ACC112 (cell line): ENCODE data around the gene MVK.

Experiments used
- H2AFZ ChIP-seq: fragments of 200-600 bp; sonication (generic); one replicate; pipeline ENCODE4 v1.6.0; 2017; ENCODE audit warnings: antibody characterized with exemption, low read length; ENCODE audit not compliant: unreplicated experiment
- H3K27ac ChIP-seq: fragments of 200-600 bp; sonication (generic); 2 replicates; pipeline ENCODE4 v1.5.1; 2014; ENCODE audit warnings: low read depth, mild to moderate bottlenecking, antibody characterized with exemption, low read length, moderate library complexity
- H3K27me3 ChIP-seq: fragments of 200-600 bp; sonication (generic); 2 replicates; pipeline ENCODE4 v1.6.1; 2014; ENCODE audit warnings: mild to moderate bottlenecking, antibody characterized with exemption, low read length, moderate library complexity, mixed read lengths; ENCODE audit not compliant: insufficient read depth
- H3K36me3 ChIP-seq: fragments of 200-600 bp; sonication (generic); 2 replicates; pipeline ENCODE4 v1.6.1; 2016; ENCODE audit warnings: mild to moderate bottlenecking, antibody characterized with exemption, low read length, moderate library complexity, mixed read lengths; ENCODE audit not compliant: insufficient read depth
- H3K4me1 ChIP-seq: fragments of 200-600 bp; sonication (generic); one replicate; pipeline ENCODE4 v1.6.1; 2016; ENCODE audit warnings: low read length, mixed read lengths; ENCODE audit not compliant: insufficient read depth, unreplicated experiment, control insufficient read depth
- H3K4me3 ChIP-seq: fragments of 200-600 bp; sonication (generic); 2 replicates; pipeline ENCODE4 v1.5.1; 2014; ENCODE audit warnings: mild to moderate bottlenecking, low read depth, low read length
- H3K79me2 ChIP-seq: fragments of 200-600 bp; sonication (generic); one replicate; pipeline ENCODE4 v1.6.0; 2016; ENCODE audit warnings: low read length; ENCODE audit not compliant: control insufficient read depth, unreplicated experiment, insufficient read depth

The MVK gene

GRCh38 chr12:109578330-109578927 lies 4.8 kb downstream of the MVK start:
- H3K4me3 ChIP-seq, result no peak overlapping the region
- H2AFZ ChIP-seq, result no peak overlapping the region
- peaks cover 7% of the 10 kb centered on the region; the same call in 1 of the 2 replicates for H3K36me3 ChIP-seq

DNA sequence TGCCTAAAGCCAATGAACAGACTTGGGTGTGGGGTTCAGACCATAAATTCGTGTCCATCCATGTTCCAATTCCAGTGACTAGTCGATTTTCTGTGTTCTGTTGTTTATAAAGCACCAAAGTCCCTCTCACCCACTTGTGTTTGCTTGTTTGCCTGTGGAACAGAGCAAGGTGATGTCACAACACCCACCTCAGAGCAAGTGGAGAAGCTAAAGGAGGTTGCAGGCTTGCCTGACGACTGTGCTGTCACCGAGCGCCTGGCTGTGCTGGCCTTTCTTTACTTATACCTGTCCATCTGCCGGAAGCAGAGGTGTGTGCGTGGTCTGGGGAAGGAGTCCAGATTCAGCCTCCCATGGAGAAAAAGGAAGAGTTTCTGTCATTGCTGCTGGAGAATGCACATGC lies 6.0 kb downstream of the MVK start:
- Histone ChIP-seq H3K36me3 (peaks cover 7% of the 10 kb centered on the region; the same call in 1 of the 2 replicates), H3K27me3 (no peaks in the 10 kb centered on the region), H3K79me2 (peaks cover under 1% of the 10 kb centered on the region), H3K4me3 (no peak overlapping the region), H2AFZ (no peak overlapping the region), H3K27ac (no peak overlapping the region), H3K4me1 (peaks cover 2% of the 10 kb centered on the region)

More at GRCh38 chr12:109578330-109578927, 4.8 kb downstream of the MVK start:
- Histone ChIP-seq H3K4me1 (peaks cover 6% of the 10 kb centered on the region), H3K27ac (no peak overlapping the region), H3K79me2 (peaks cover 4% of the 10 kb centered on the region), H3K27me3 (no peaks in the 10 kb centered on the region)

DNA sequence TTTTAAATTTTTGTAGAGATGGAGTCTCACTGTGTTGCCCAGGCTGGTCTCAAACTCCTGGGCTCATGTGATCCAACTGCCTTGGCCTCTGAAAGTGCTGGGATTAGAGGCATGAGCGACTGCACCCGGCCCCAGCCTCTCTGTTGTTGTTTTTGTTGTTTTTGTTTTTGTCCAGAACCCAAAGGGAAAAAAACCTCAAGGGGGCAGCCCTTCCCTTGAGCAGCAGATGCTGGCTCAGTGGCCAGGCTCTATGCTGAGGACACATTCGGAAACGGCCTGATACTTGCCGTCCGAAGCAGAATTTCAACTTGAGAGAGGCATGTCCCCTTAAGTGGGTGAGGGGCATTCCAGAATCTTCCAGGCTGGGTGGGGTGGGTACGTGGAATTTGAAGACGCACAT lies 6.7 kb downstream of the MVK start:
- H3K36me3 ChIP-seq, result peaks cover 7% of the 10 kb centered on the region; the same call in 1 of the 2 replicates
- H3K79me2 ChIP-seq, result no peaks in the 10 kb centered on the region
- no peaks in the 10 kb centered on the region for H3K4me1 ChIP-seq
- H3K27ac ChIP-seq, result no peak overlapping the region
- no peaks in the 10 kb centered on the region for H3K27me3 ChIP-seq
- H2AFZ ChIP-seq, result no peak overlapping the region
- H3K4me3 ChIP-seq, result no peak overlapping the region

DNA sequence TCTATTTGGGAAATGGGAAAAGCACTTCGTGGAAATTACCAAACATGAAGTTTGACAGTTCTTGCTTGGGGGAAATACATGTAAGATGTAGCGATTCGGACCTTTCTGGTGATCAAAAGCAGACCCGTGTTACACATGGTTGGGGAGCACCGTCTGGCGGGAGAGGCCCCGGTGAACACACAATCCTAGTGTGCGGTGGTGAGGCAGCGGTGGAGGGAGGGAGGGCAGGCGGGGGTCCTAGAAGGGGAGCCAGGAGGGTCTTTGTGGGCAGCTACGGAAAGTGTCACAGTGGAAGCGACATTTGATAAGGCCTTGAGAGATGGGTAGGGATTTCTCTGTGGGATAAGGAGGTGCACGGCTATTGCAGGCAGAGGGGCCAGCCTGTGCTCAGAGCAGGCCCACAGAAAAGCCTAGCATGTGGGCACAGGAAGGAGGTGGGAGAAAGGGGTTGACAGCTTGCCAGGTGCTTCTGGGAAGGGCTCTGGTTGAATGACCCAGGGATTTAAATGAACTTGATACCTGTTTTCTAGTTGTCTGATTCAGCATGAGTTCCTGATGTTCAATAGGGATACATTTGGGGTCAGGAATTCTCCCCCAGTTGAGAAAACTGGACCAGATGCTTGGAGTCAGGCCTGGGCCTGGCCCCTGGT lies 7.2 kb downstream of the MVK start:
- no peak overlapping the region for H2AFZ ChIP-seq
- no peaks in the 10 kb centered on the region for H3K27me3 ChIP-seq
- H3K4me1 ChIP-seq, result no peaks in the 10 kb centered on the region
- H3K36me3 ChIP-seq, result peaks cover 7% of the 10 kb centered on the region; the same call in 1 of the 2 replicates
- H3K27ac ChIP-seq, result no peak overlapping the region
- H3K4me3 ChIP-seq, result no peak overlapping the region
- H3K79me2 ChIP-seq, result no peaks in the 10 kb centered on the region

DNA sequence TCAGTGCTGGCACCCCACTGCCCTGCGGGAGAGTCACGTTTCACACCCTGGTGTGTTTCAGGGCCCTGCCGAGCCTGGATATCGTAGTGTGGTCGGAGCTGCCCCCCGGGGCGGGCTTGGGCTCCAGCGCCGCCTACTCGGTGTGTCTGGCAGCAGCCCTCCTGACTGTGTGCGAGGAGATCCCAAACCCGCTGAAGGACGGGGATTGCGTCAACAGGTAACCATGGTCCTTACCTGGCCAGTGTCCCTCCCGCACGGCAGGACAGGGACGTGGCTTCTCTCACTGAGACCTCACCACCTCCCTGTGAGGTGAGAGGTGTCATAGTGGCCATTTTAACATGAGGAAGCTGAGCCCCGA lies 7.7 kb downstream of the MVK start:
- Histone ChIP-seq H3K36me3 (peaks cover 7% of the 10 kb centered on the region; the same call in 1 of the 2 replicates), H3K4me1 (peaks cover 5% of the 10 kb centered on the region), H2AFZ (no peak overlapping the region), H3K27me3 (no peaks in the 10 kb centered on the region), H3K79me2 (no peaks in the 10 kb centered on the region), H3K27ac (no peak overlapping the region), H3K4me3 (no peak overlapping the region)

DNA sequence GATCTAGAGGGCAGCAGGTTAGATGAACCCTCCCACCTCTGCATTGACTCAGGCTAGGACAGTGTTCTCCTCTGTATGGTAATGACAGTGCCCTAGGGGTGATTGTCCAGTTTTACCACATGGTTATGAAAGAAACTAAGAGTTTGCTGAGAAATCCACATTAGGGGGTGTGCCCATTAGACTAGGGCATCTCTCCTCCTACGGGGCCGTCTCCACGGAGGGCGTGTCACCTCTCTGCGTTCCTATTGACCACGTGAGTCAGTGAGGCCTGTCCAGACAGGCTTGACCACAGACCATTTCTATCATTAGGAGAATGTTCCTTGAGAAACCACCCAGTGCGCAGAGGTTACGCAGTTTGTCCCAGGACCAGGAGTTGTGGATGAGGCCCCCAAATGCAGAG lies 8.3 kb downstream of the MVK start:
- Histone ChIP-seq H3K27me3 (no peaks in the 10 kb centered on the region), H3K79me2 (no peaks in the 10 kb centered on the region), H3K36me3 (peaks cover 7% of the 10 kb centered on the region; the same call in 1 of the 2 replicates)

DNA sequence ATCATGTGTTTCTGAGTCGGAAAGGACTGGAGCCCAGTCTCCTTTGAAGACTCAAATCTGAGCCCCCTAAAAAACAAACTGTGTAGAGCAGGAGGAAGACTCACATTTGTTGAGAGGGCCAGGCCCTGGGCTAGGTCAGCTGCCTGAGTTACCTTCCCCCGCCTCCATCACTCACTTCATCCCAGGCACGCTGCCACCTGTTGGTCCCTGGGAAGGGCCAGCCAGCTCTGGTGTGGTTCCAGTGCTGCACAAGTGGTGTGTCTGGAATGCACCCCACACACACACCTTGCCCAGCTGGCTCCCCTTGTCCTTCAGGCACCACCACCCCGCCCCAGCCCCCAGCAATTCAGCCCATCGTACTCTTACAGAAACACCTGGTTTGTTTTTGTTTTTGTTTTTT lies 9.0 kb downstream of the MVK start:
- no peak overlapping the region for H2AFZ ChIP-seq
- no peak overlapping the region for H3K27ac ChIP-seq
- no peaks in the 10 kb centered on the region for H3K79me2 ChIP-seq
- H3K4me3 ChIP-seq, result no peak overlapping the region
- peaks cover 10% of the 10 kb centered on the region for H3K4me1 ChIP-seq
- H3K36me3 ChIP-seq, result peaks cover 7% of the 10 kb centered on the region; the same call in 1 of the 2 replicates
- no peaks in the 10 kb centered on the region for H3K27me3 ChIP-seq

More for the DNA sequence above, 8.3 kb downstream of the MVK start:
- H3K27ac ChIP-seq, result no peak overlapping the region
- H2AFZ ChIP-seq, result no peak overlapping the region
- peaks cover 10% of the 10 kb centered on the region for H3K4me1 ChIP-seq
- no peak overlapping the region for H3K4me3 ChIP-seq

DNA sequence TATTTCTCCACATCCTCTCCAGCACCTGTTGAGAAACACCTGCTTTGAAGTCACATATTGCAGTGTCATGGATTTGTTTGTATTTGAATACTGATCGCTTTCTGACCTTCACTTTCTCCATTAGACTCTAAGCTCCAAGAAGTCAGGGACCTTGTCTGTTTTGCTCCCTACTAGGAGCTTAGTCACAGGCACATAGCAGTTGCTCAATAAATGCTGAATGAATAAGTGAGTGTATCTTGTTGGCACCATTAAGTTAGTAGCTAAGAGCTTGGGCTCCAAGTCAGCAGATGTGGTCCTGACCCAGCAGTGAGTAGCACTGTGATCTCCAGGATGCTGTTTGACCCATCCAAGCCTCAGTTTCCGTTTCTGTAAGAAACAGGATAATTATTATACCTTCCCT lies 10.1 kb downstream of the MVK start:
- Histone ChIP-seq H3K27me3 (no peaks in the 10 kb centered on the region), H3K4me1 (peaks cover 10% of the 10 kb centered on the region), H3K79me2 (no peaks in the 10 kb centered on the region), H3K4me3 (no peak overlapping the region), H2AFZ (no peak overlapping the region), H3K27ac (no peak overlapping the region), H3K36me3 (peaks cover 4% of the 10 kb centered on the region; the same call in 1 of the 2 replicates)

GRCh38 chr12:109586385-109587296 lies 13.0 kb downstream of the MVK start:
- Histone ChIP-seq H3K4me3 (no peak overlapping the region), H3K36me3 (no peaks in the 10 kb centered on the region), H3K27ac (no peak overlapping the region), H2AFZ (no peak overlapping the region), H3K79me2 (no peaks in the 10 kb centered on the region), H3K4me1 (peaks cover 10% of the 10 kb centered on the region), H3K27me3 (no peaks in the 10 kb centered on the region)

- peaks cover 10% of the 10 kb centered on the region for H3K4me1 ChIP-seq
- no peak overlapping the region for H3K4me3 ChIP-seq
- H2AFZ ChIP-seq, result no peak overlapping the region
- H3K27me3 ChIP-seq, result no peaks in the 10 kb centered on the region
- no peak overlapping the region for H3K27ac ChIP-seq
- H3K79me2 ChIP-seq, result no peaks in the 10 kb centered on the region
- no peaks in the 10 kb centered on the region for H3K36me3 ChIP-seq
These were observed 14.3 kb downstream of the MVK start for GRCh38 chr12:109587921-109588320.
